HL-60 (cell line): ENCODE measurements around the gene SHB.

Experiments used
- DNase-seq, 2 experiments: peaks; one replicate each; pipeline ENCODE4 v3.0.0-alpha.2; 2010 to 2020; ENCODE audit warnings: low read depth in 1 of 2, low spot score in 1 of 2
- H3K27ac ChIP-seq: fragments of 250-450 bp; sonication (Bioruptor Pico); replicated peaks from 2 replicates; pipeline ENCODE4 v1.5.1; 2020; ENCODE audit warnings: mild to moderate bottlenecking, moderate library complexity
- H3K27me3 ChIP-seq: fragments of 250-450 bp; sonication (Bioruptor Pico); 2 replicates; pipeline ENCODE4 v1.5.1; 2021; ENCODE audit warnings: mild to moderate bottlenecking, moderate library complexity; ENCODE audit not compliant: insufficient read depth, poor library complexity, severe bottlenecking
- H3K4me3 ChIP-seq: replicated peaks from 2 replicates; pipeline ENCODE4 v1.5.1; 2011; ENCODE audit warnings: mild to moderate bottlenecking, control low read depth, low read length; ENCODE audit not compliant: insufficient read depth
- CTCF ChIP-seq: IDR thresholded peaks from one replicate; pipeline ENCODE4 v1.5.1; 2011; ENCODE audit warnings: low read length, control low read depth, inconsistent platforms; ENCODE audit not compliant: insufficient read depth
- GABPA ChIP-seq: IDR thresholded peaks from 2 replicates; pipeline ENCODE4 v1.6.1; 2012; ENCODE audit warnings: low read depth
- POLR2AphosphoS5 ChIP-seq: IDR thresholded peaks from 2 replicates; pipeline ENCODE4 v1.6.1; 2012; ENCODE audit warnings: low read depth
- REST ChIP-seq: IDR thresholded peaks from 2 replicates; pipeline ENCODE4 v1.6.1; 2012; ENCODE audit warnings: low read depth; ENCODE audit not compliant: insufficient replicate concordance
- SPI1 ChIP-seq: IDR thresholded peaks from 2 replicates; pipeline ENCODE4 v1.6.1; 2012; ENCODE audit warnings: low read depth, mild to moderate bottlenecking, borderline replicate concordance

Gene SHB

GRCh38 chr9:37924538-37924937, 144.5 kb downstream of the SHB start:
- DNase-seq, result no peak
- no peak overlapping the region for H3K4me3 ChIP-seq

GRCh38 chr9:37923796-37924427, 145.1 kb downstream of the SHB start:
- H3K27ac ChIP-seq, result no peak overlapping the region
- H3K4me3 ChIP-seq, result no peak overlapping the region
- no peak for DNase-seq
- TF ChIP-seq REST (no peak), CTCF (no peak), POLR2AphosphoS5 (no peak), GABPA (no peak), SPI1 (no peak)
- H3K27me3 ChIP-seq, result no peaks in the 10 kb centered on the region

More at GRCh38 chr9:37924538-37924937, 144.5 kb downstream of the SHB start:
- no peaks in the 10 kb centered on the region for H3K27me3 ChIP-seq
- no peak for TF ChIP-seq SPI1
- no peak for TF ChIP-seq REST
- no peak for TF ChIP-seq CTCF
- no peak for TF ChIP-seq POLR2AphosphoS5
- no peak for TF ChIP-seq GABPA
- no peak overlapping the region for H3K27ac ChIP-seq

GRCh38 chr9:37923118-37923795, 145.8 kb downstream of the SHB start:
- no peaks in the 10 kb centered on the region for H3K27me3 ChIP-seq
- TF ChIP-seq SPI1 (no peak), GABPA (no peak), CTCF (no peak), POLR2AphosphoS5 (no peak), REST (no peak)
- DNase-seq, result no peak
- no peak overlapping the region for H3K4me3 ChIP-seq
- H3K27ac ChIP-seq, result no peak overlapping the region
